K562 (cell line): ENCODE data around the gene SLC25A11. TPM values are rescaled to one million over a fixed set of nuclear protein-coding genes. Genes with fewer than 3 reads are reported as not detected.
A peak's percentile ranks its signal among the peaks of the same experiment; 100 is the strongest.

Experiments used
- BCLAF1 ChIP-seq, 2 experiments: fragments of 450-650 bp in 1 of 2; IDR thresholded peaks; 2 replicates each; pipeline ENCODE4 v1.6.1; 2011 to 2017; ENCODE audit warnings: low read depth in 2 of 2, antibody characterized with exemption in 1 of 2, borderline replicate concordance in 1 of 2, low read length in 1 of 2, mild to moderate bottlenecking in 1 of 2, mixed read lengths in 1 of 2; ENCODE audit not compliant: control insufficient read depth in 1 of 2
- CCNT2 ChIP-seq: IDR thresholded peaks from 2 replicates; pipeline ENCODE4 v1.6.1; 2011; ENCODE audit warnings: borderline replicate concordance, low read depth, mild to moderate bottlenecking, moderate library complexity, mixed read lengths, low read length; ENCODE audit not compliant: insufficient read length; ENCODE audit errors: extremely low read depth
- CHD2 ChIP-seq: IDR thresholded peaks from 2 replicates; pipeline ENCODE4 v1.6.1; 2011; ENCODE audit warnings: low read depth, low read length
- E2F6 ChIP-seq, 2 experiments: IDR thresholded peaks; 2 replicates each; pipeline ENCODE4 v1.6.1; 2011; ENCODE audit warnings: borderline replicate concordance in 1 of 2, control low read depth in 1 of 2, low read depth in 1 of 2, low read length in 1 of 2, mild to moderate bottlenecking in 1 of 2, mixed read lengths in 1 of 2, moderate library complexity in 1 of 2; ENCODE audit not compliant: insufficient read depth in 1 of 2, insufficient read length in 1 of 2, poor library complexity in 1 of 2, severe bottlenecking in 1 of 2; ENCODE audit errors: extremely low read depth in 1 of 2
- HCFC1 ChIP-seq: IDR thresholded peaks from 2 replicates; pipeline ENCODE4 v1.6.1; 2012; ENCODE audit warnings: low read depth, low read length, improper control_type of control experiment
- HSF4 ChIP-seq: fragments of 250-450 bp; sonication (Bioruptor Pico); IDR thresholded peaks from 2 replicates; pipeline ENCODE4 v2.1.2; 2022; ENCODE audit warnings: mild to moderate bottlenecking, moderate library complexity, borderline replicate concordance
- ID3 ChIP-seq, 2 experiments: fragments of 250-450 bp in 1 of 2; fragments of 450-650 bp in 1 of 2; sonication (Bioruptor Pico) in 1 of 2; IDR thresholded peaks; 2 replicates each; pipeline versions ENCODE4 v1.6.1 to v1.8.0; 2016 to 2021; ENCODE audit warnings: mild to moderate bottlenecking in 2 of 2, moderate library complexity in 2 of 2, missing compliant biosample characterization in 1 of 2, missing genetic modification characterization in 1 of 2
- ILK ChIP-seq: fragments of 450-650 bp; IDR thresholded peaks from 2 replicates; pipeline ENCODE4 v1.6.1; 2016; ENCODE audit warnings: missing genetic modification characterization, low read depth, mild to moderate bottlenecking, missing compliant biosample characterization, moderate library complexity, borderline replicate concordance
- KLF1 ChIP-seq: fragments of 450-650 bp; IDR thresholded peaks from 2 replicates; pipeline ENCODE4 v1.6.1; 2016; ENCODE audit warnings: missing genetic modification characterization, missing compliant biosample characterization
- PHB ChIP-seq: fragments of 250-450 bp; sonication (Bioruptor Pico); IDR thresholded peaks from 2 replicates; pipeline ENCODE4 v1.5.0; 2021
- POLR3G ChIP-seq: IDR thresholded peaks from 2 replicates; pipeline ENCODE4 v1.6.1; 2011; ENCODE audit not compliant: insufficient read length, insufficient replicate concordance; ENCODE audit errors: extremely low read depth
- RNF219 ChIP-seq: fragments of 250-450 bp; sonication (Bioruptor Pico); IDR thresholded peaks from 2 replicates; pipeline ENCODE4 v1.5.0; 2022; ENCODE audit warnings: mild to moderate bottlenecking
- SMC3 ChIP-seq: conservative IDR thresholded peaks from 2 replicates; pipeline ENCODE4 v1.6.1; 2011; ENCODE audit warnings: low read depth, low read length, improper control_type of control experiment; ENCODE audit not compliant: insufficient read depth
- SP1 ChIP-seq: sonication (generic); formaldehyde crosslinking; IDR thresholded peaks from 2 replicates; pipeline ENCODE4 v1.8.1; 2022; ENCODE audit warnings: mild to moderate bottlenecking, missing genetic modification reagents
- SRSF1 ChIP-seq: fragments of 200-400 bp; formaldehyde crosslinking; IDR thresholded peaks from 2 replicates; pipeline ENCODE4 v1.6.1; 2017; ENCODE audit warnings: mild to moderate bottlenecking, low read depth, low read length, moderate library complexity
- ZBTB17 ChIP-seq: fragments of 450-650 bp; formaldehyde crosslinking; IDR thresholded peaks from 2 replicates; pipeline ENCODE4 v1.4.0; 2020; ENCODE audit warnings: mild to moderate bottlenecking
- ZFP36 ChIP-seq: fragments of 150-350 bp; IDR thresholded peaks from 2 replicates; pipeline ENCODE4 v1.6.1; 2018; ENCODE audit warnings: low read length, low read depth; ENCODE audit not compliant: partially characterized antibody
- ZNF143 ChIP-seq: sonication (generic); formaldehyde crosslinking; IDR thresholded peaks from 2 replicates; pipeline ENCODE4 v1.9.0; 2022; ENCODE audit warnings: mild to moderate bottlenecking, missing genetic modification reagents
- ZNF311 ChIP-seq: fragments of 250-450 bp; sonication (Bioruptor Pico); IDR thresholded peaks from 2 replicates; pipeline ENCODE4 v1.4.0; 2020; ENCODE audit warnings: mild to moderate bottlenecking, moderate library complexity
- ZNF551 ChIP-seq: fragments of 250-450 bp; sonication (Bioruptor Pico); IDR thresholded peaks from 2 replicates; pipeline ENCODE4 v1.5.0; 2021; ENCODE audit warnings: mild to moderate bottlenecking, moderate library complexity
- polyA plus RNA-seq, 8 experiments: library from polyadenylated mRNA; depleted of rRNA in 4 of 8; stranded (reverse) in 5 of 8; unstranded in 3 of 8; fragments of >200 nt; fragmentation: Nextera tagmentation in 2 of 8; fragmentation: Illumina TruSeq in 1 of 8; extraction: Ambion mirVana in 2 of 8; extraction: Trizol in 1 of 8; gene quantifications; 2 replicates each; pipeline versions ENCODE4 v1.2.1 to v1.2.3, GENCODE V29; 2011 to 2014; ENCODE audit warnings: inconsistent platforms in 1 of 8, missing spikeins in 1 of 8
- total RNA-seq, 7 experiments: library from RNA; depleted of rRNA in 6 of 7; stranded (reverse); fragments of >200 nt in 6 of 7; fragmentation: Illumina TruSeq in 2 of 7; extraction: Trizol in 2 of 7; gene quantifications; 2 replicates each; pipeline versions ENCODE4 v1.2.1 to v1.2.3, GENCODE V29; 2011 to 2021; ENCODE audit warnings: low replicate concordance in 1 of 7

SLC25A11 gene
- total and polyA plus RNA-seq, 9 of the 15 experiments (the other 6 are each of a cell fraction or from before 2014, with no cell fraction given) = 3.1 to 56.7 (median 32.9) TPM

- no peak for TF ChIP-seq ILK
- TF ChIP-seq ZNF143 (CRISPR knock-in tag) = 0 out of 2 replicates have a peak, but pooled peaks have one; percentile 16
- no peak for TF ChIP-seq RNF219
- TF ChIP-seq E2F6 (IDR thresholded peaks at IDR 0.05; ENCODE audit: borderline replicate concordance in 1 of 2, extremely low read depth in 1 of 2, insufficient read depth in 1 of 2, insufficient read length in 1 of 2, low read depth in 1 of 2, low read length in 1 of 2, poor library complexity in 1 of 2, severe bottlenecking in 1 of 2) = peak in 1 of 2 experiments; percentile 72
- TF ChIP-seq CCNT2 = no peak
- TF ChIP-seq ZNF551 (CRISPR knock-in tag) = no peak
- TF ChIP-seq PHB (CRISPR knock-in tag) = no peak
- TF ChIP-seq CHD2 = peak; percentile 89
- TF ChIP-seq SRSF1 = no peak
- no peak for TF ChIP-seq ID3 (CRISPR knock-in tag; IDR thresholded peaks at IDR 0.05)
- TF ChIP-seq ID3 (tag; IDR thresholded peaks at IDR 0.05) = peak; percentile 70; the same call in 1 of the 2 replicates
- TF ChIP-seq ZNF311 (CRISPR knock-in tag) = no peak
- TF ChIP-seq BCLAF1 (IDR thresholded peaks at IDR 0.05; ENCODE audit: borderline replicate concordance in 1 of 2, control insufficient read depth in 1 of 2, low read depth in 2 of 2, low read length in 1 of 2) = no peak
- no peak for TF ChIP-seq SMC3
- TF ChIP-seq HCFC1 = no peak
- 0 out of 2 replicates have a peak, but pooled peaks have one; percentile 60 for TF ChIP-seq ZBTB17 (CRISPR knock-in tag)
- TF ChIP-seq POLR3G = no peak
- TF ChIP-seq ZFP36 = no peak
- TF ChIP-seq HSF4 (CRISPR knock-in tag) = no peak
- TF ChIP-seq SP1 (CRISPR knock-in tag) = peak; percentile 69
- TF ChIP-seq KLF1 (tag) = 0 out of 2 replicates have a peak, but pooled peaks have one; percentile 35
These were observed 27.1 kb upstream of the SLC25A11 start (continued) for GRCh38 chr17:4966844-4967538.
